Mammary microvascular endothelial cell (primary cell): ENCODE results near the gene ZSCAN21. TPM values are rescaled to one million over a fixed set of nuclear protein-coding genes. Genes with fewer than 3 reads are reported as not detected.

ENCODE experiments used
- total RNA-seq: library from RNA; depleted of rRNA; stranded (reverse); fragments of >200 nt; gene quantifications from 2 replicates; pipeline ENCODE4 v1.2.3, GENCODE V29; 2015

ZSCAN21 gene
- 6.1 and 8.3 TPM in 2 replicates for total RNA-seq

GRCh38 chr7:100049441-100050291 lies at the start of gene ZSCAN21:
Gene ZSCAN21, plus strand, starts transcription at chr7:100049774. Its CDS starts 7,233 bp downstream, at chr7:100057007.

DNA sequence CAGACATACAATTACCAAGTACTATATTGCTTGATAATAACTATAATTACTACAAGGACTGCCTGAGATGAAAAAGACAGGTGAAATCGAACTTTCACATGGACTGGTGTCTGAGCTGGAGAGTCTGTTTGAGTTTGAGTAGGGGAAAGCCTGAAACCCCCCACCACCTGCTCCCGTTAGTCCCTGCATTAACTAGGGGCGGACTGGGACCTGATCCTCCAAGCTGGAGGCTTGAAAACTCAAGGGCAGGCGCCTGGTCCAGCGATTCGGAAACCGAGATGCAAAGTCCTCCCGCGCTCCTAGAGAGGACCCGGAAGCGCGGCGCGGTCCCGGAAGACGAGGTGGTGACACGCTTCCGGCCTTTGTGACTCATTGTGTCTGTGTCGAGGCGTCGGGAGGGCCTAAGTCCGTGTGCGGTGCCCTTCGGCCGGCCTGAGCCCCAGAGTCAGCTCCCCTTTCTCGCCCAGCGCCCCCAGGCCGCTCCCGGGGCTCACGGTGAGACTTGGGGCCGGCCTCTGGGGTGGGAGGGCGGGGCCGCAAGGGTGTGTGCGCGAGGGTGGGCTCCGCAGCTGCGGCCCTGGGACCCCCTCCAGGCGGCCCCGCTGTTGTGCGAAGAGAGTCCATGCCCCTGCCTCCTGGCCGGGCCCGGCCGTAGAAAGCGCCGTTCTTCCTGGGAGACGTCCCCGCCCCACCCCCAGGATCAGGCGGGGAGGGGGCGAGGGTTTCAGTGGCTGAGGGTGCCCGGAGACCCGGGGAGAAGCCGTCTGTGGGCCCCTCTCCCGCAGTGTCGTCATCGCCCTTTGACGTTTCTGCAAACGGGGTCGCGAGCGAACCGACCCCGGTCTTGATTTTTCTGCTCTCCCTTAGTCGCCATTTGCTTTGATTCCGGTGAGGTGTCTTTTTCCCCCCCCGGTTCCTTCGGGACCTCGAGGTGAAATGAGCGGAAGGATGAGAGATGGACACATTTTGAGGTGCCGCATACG lies 34.1 kb upstream of the ZSCAN21 start, which contains the start of gene ZKSCAN1:
Gene ZKSCAN1, plus strand, starts transcription at position 365 of the 983 bp plus-strand sequence. CDS start 7,911 bp downstream, outside the sequence.

DNA sequence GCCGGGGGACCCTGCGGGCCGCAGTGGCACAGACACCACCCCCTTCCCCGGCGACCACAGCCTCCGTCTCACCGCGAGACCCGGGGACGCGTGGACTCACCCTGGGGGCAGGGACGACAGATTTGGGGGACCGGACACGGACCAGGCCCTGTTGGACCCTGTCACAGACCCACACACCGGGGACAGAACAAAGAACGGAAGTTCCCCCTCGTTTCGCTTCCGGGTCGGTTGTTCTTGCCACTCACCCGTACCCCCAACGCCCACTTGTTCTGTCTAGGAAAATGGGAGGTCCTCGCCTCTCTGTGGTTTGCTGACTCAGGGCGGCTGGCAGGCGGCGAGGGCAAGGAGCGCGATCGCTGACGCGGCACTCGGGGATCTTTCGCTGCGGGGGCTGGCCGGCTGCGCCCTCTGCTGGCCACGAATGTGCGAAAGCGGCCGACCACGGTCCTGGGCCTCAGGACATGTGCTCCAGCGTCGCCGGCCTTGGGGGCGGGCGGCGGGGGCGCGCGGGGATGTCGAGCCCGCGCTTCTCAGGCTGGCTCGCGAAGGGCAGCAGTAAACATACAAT lies 32.0 kb downstream of the ZSCAN21 start, which contains the start of gene ZNF3:
Gene ZNF3, minus strand, starts transcription at position 189 of the 568 bp plus-strand sequence. CDS start 4,366 bp downstream, outside the sequence.

GRCh38 chr7:100088621-100089457 lies 39.3 kb downstream of the ZSCAN21 start, which contains the start of gene COPS6:
Gene COPS6, plus strand, starts transcription at chr7:100088969. Its CDS starts 22 bp downstream, at chr7:100088991.

DNA sequence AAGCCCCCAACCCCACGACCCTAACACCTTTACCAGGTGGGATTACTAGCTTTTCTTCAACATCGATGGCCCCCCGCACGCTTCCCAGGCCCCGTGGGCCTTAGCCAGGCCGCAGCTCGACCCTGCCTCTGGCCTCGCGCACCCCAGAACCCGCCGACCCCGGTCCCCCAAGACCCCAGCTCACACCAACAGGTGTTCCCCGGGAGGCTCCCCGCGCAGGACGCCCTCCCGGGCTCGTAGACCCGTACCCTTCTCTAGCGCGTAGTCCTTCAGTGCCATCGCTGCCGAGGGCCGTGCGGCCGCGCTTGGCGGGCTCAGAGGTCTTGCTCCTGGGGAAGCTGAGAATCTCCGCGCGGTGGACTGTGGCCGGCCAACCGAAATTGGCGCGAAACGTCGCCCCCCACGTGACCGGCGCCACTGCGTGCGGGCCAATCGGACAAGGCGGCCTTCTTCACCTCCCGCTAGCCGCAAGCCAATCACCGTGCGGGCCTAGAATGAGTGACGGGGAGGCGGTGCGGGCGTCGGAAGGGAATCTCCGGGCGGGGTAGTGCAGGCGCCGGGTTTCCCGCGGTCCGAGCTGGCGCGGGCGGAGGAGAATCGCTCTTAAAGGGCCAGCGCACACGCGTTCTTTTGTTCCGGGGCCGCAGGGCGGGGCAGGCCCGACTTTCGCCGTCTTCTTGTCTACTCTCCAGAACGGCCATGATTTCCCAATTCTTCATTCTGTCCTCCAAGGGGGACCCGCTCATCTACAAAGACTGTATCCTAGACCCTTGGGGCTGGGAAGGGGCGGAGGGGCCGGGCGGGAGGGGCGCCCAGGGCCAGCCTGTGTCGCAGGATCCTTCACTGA lies 51.7 kb downstream of the ZSCAN21 start, which contains the start of the genes AP4M1 and MCM7:
Gene AP4M1, plus strand, starts transcription at position 628 of the 847 bp plus-strand sequence. Its CDS starts 72 bp downstream, at position 700.
Gene MCM7, minus strand, starts transcription at position 382 of the 847 bp plus-strand sequence. Its CDS starts 103 bp downstream, at position 279.

Other genes with a start within 250 kb of the ZSCAN21 start
- not detected in 2 replicates for gene CYP3A43, start 221.8 kb upstream of the ZSCAN21 start, total RNA-seq
- not detected in 2 replicates for gene OR2AE1, start 172.7 kb upstream of the ZSCAN21 start, total RNA-seq
- gene TRIM4, start 130.2 kb upstream of the ZSCAN21 start, total RNA-seq, result 24.0 and 25.8 TPM in 2 replicates
- not detected in 2 replicates for gene GJC3, start 120.2 kb upstream of the ZSCAN21 start, total RNA-seq
- not detected in 2 replicates for gene AZGP1, start 73.7 kb upstream of the ZSCAN21 start, total RNA-seq
- 11.3 and 13.6 TPM in 2 replicates for gene ZKSCAN1, start 34.2 kb upstream of the ZSCAN21 start, total RNA-seq
- gene ZNF3, start 31.9 kb downstream of the ZSCAN21 start, total RNA-seq, result 19.1 and 21.1 TPM in 2 replicates
- 102 and 125 TPM in 2 replicates for gene COPS6, start 39.2 kb downstream of the ZSCAN21 start, total RNA-seq
- 149 and 155 TPM in 2 replicates for gene MCM7, start 51.6 kb downstream of the ZSCAN21 start, total RNA-seq
- gene AP4M1, start 51.9 kb downstream of the ZSCAN21 start, total RNA-seq, result 16.1 and 18.5 TPM in 2 replicates
- 56.0 and 63.9 TPM in 2 replicates for gene TAF6, start 69.6 kb downstream of the ZSCAN21 start, total RNA-seq
- gene CNPY4, start 69.9 kb downstream of the ZSCAN21 start, total RNA-seq, result 23.8 and 25.7 TPM in 2 replicates
- 4.7 and 5.0 TPM in 2 replicates for gene MBLAC1, start 77.2 kb downstream of the ZSCAN21 start, total RNA-seq
- 184 and 224 TPM in 2 replicates for gene LAMTOR4, start 99.1 kb downstream of the ZSCAN21 start, total RNA-seq
- gene TRAPPC14, start 108.9 kb downstream of the ZSCAN21 start, total RNA-seq, result 4.7 and 6.3 TPM in 2 replicates
- 2.7 and 3.9 TPM in 2 replicates for gene GAL3ST4, start 118.8 kb downstream of the ZSCAN21 start, total RNA-seq
- gene GPC2, start 127.6 kb downstream of the ZSCAN21 start, total RNA-seq, result 0.89 and 1.00 TPM in 2 replicates
- gene STAG3, start 128.1 kb downstream of the ZSCAN21 start, total RNA-seq, result 0.10 and 0.13 TPM in 2 replicates
- not detected in 2 replicates for gene PVRIG, start 170.2 kb downstream of the ZSCAN21 start, total RNA-seq